HG02763 (cell line): Measurements from ENCODE around the gene NAT16.

Source experiments
- ATAC-seq: cut with Tn5 transposase; IDR thresholded peaks from one replicate; pipeline ENCODE4 v1.9.1; 2021; ENCODE audit warnings: mild to moderate bottlenecking, moderate library complexity; ENCODE audit not compliant: unreplicated experiment

The NAT16 gene

DNA sequence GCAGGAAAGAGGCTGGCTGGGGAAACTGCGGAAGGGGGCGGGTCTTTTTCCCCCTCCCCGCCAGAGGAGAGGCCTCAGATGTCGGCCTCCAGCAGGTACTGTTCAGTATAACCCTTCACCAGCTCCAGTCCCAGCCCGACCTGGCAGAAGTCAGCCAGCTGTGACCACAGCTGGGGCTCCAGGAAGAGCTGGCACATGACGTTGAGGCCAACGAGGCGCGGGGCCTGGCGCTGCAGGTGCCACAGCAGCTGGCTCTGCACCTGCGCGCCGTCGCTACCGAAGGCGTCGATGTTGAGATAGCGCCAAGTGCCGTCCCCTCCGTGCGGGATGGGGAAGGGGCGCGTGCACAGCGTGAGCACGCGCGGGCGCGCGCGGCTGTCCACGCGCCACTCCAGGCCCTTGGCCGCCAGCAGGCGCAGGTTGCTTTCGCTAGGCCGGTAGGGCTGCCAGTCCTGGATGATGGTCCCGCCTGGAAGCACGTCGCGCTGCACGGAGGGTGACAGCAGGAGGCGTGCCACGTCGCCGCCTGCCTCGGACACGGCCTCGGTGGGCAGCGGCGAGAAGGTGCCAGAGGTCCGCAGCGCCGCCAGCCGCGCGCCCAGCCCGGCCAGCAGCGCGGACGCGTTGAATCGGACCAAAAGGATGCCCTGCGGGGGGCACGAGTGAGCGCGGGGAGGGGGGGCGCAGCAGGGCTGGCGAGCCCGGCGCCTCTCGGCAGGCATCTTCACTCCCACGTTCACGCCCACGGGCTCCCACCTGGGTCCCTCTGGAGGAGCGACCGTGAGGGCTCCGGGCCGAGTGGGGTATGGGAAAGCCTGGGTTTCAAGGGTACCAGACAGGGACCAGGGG lies 7.9 kb downstream of the NAT16 start:
- no peak for ATAC-seq

DNA sequence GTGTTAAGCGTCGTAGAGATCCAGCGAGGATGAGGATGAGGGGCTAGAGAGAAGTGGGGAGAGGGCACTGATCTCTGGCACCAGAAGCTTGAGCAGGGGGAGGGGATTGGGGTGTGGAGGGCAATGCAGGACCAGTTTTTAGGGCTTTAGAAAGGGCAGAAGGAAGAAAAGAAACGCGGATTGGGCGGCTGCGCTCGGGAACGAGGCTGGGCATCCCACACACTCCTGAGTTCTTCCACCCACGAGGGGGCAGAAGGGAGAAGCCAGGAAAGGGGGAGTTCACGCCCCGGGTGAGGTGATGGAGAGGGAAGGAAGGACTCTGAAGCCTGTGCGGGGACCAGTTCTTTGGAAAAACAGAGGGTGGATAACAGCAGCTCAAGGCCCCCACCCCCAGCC lies 8.7 kb downstream of the NAT16 start:
- no peak for ATAC-seq

GRCh38 chr7:101170617-101171441 lies 9.3 kb downstream of the NAT16 start:
- no peak for ATAC-seq

GRCh38 chr7:101169838-101170551 lies 10.1 kb downstream of the NAT16 start:
- ATAC-seq: no peak

DNA sequence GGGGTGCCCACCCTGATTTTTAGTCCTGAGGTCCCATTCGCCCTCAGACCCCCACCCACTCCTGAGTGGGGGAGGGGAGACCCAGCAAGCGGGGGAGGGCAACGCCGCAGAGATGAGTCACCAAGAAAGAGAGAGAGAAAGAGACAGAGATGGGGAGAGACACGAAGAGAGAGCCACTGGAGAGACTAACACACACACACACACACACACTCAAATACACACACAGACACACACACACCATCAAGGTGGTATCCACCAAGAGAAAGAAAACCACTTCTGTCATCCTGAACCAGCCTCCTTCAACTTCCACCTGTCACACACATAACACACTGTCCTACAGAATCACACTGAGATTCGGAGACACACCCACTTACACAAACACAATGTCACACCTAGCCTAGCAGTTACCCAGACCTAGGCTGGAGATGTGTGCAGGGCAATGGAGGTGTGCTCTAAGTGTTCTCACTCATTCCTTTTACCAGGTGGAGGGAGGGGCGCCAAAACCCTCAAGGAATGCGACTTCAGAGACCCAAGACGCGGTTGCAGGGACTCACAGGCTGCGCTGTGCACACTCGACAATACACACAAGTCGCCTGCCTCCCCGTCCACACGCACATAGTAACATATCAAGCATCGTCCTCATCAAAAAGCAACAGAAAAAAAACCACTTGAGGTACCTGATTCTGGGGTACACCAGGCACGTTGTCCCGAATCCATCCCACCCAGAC lies 10.8 kb downstream of the NAT16 start:
- ATAC-seq: no peak

DNA sequence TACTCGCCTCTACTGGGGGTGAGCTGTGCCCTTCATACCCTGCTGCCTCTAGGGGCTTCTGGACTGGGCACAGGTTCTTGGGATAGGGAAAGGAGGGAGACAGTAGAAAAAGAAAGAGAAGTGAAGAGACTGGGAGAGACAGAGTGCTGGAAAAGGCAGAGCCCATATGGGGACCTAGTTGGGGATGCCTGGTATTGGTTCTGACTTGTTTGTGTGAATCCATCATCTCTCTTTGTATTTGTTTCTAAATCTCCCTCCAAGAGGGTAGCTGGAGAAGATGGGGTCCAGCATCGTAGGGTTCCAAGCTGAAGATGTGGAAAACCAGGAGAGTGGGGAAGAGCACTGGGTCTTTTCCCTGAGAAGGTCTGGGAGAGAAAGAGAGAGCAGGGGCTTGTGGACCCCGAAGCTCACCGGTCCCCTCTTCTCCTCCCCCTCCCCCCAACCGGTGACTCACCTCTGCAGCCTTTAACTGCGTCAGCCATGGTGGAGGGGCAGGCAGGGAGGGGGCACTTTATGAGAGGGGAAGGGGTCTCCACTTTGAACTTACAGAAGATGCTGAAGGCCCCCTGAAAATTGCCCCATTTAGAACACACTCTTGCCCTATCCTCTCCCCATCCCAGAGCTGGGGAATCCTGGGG lies 11.6 kb downstream of the NAT16 start:
- no peak for ATAC-seq

DNA sequence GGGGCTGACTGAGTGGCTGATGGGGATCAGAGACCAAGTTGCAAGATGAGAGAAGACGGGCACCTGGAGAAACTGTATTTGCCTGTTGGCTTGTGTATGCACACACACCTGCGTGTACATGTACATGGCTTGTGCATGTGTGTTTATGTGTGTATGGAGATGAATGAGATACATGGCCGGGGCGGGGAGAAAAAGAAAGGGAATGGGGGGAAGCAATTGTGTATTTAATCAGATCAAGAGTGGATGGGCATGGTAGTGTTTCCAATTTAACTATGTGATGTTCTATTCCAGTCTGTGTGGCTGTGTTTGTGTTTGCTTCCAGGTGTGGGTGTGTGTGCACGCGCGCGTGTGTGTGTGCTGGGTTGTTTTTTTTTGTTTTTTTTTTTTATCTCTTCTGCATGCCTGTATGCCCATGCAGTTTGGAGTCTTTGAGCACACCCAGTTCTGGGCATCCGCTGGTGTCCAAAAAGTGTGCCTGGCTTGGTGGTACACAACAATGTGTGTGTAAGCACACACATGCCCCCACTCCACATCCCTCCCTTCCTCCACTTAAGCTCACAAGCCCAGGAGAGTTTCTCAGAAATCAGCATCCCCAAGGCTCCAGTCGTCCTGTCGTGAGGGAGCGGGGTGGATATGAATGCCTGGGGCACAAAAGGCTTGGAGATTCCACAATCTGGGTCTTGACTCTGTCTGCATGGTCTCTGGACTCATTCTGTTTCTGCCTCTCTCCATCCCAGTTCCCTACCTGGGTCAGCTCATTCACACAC lies 12.3 kb downstream of the NAT16 start:
- no peak for ATAC-seq

GRCh38 chr7:101166909-101167644 lies 13.0 kb downstream of the NAT16 start:
- ATAC-seq: no peak

DNA sequence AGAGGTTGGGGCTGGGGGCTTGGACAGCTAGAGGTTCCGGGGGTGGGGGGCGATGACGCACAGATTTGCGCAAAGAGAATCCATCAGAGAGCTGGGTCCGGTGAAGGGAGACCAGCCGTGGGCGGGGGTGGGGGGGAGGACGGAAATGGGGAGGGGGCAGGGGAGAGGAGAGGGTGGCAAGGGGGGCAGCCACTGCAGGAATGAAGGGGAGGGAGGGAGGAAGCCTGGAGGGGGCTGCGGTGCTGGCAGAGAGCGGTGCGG lies 13.5 kb downstream of the NAT16 start:
- no peak for ATAC-seq

GRCh38 chr7:101165958-101166647 lies 14.0 kb downstream of the NAT16 start:
- ATAC-seq: no peak

DNA sequence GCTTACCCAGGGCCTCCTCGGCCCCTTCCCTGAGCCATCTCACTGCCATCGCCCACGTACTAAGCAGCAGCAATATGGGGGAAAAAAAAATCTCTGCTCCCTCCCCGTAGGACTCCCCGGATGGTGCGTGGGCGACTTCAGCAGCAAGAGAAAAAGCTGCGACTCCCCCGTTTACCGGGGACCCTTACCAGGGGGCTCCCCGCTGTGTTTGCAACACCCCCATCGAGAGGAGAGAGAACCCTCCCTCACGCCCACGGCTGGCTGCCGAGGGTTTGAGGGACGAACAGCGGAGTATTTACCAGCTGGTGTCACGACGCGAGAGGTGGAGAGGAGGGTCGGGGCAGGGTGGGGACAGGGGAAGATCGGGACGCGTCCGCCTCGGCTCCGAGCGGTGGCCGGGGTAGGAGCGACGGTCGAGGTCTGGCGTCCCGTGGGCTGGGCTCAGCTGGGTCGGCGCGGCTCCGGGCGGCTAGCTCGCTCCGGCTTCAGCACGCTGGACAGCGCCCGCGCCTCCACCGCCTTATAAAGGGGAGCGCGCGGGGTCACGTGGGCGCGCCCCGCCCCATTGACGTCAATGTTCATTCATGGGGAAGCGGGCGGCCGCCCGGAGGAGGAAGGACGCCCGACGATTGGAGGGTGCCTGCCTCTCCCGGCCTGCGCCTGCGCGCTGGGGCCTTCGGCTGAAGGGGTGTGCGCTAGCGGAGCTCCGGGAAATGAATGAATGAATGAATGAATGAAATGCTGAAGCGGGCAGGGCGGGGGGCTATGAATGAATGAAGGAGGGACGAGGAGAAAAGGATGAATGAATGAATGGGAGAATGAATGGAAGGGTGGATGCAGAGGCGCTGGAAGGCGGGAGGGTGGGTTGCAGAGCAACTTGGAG lies 14.8 kb downstream of the NAT16 start, which contains the start of gene VGF:
VGF (minus strand) TSS at position 495 of the 883 bp plus-strand sequence. CDS start 726 bp downstream, outside the sequence.
- peak; percentile 66 for ATAC-seq

DNA sequence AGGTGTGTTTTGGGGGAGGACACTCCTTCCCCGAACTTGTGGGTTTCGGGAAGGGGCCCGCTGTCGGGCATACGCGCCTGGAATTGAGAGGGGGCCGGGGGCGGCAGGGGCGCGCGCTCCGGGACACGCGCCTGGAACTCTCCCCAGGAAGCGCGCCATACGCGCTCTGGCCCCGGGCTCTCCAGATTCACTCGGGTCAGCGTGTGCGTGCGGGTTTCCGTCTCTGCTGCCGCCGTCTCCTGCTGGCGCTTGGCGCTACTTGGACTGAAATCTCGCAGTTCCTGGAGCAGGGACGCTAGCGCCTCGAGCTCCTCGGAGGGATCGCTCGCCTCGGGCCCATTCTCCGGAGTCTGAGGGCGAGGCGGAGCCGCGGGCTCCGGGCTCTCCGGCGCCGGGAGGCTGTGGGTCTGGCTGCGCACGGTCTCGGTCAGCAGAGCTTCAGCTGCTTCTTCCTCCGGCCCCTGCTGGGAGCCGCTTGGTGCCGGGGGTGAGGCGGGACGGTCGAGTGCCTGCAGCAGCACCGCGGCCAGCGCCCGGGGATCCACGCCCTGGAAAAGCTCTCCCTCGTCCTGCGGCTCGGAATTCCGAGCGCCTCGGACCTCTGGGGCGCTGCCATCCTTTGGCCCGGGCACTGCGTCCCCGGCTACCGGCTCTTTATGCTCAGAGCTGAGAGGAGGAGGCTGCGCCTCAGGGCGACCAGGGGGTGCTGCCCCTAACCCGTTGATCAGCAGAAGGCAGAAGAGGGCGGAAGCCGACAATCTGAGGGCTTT lies 15.8 kb downstream of the NAT16 start:
- ATAC-seq: no peak

- no peak for ATAC-seq
Observed at GRCh38 chr7:101163279-101164070, 16.6 kb downstream of the NAT16 start.

GRCh38 chr7:101162551-101163278 lies 17.4 kb downstream of the NAT16 start:
- no peak for ATAC-seq
